DMS 273 (cell line): ENCODE results near the gene OPHN1.

ENCODE experiments used
- DNase-seq: peaks from one replicate; lab custom pipeline; 2025; ENCODE audit not compliant: unreplicated experiment; lab: John Stamatoyannopoulos, UW

Gene OPHN1

GRCh38 chrX:68254738-68255645 lies 178.3 kb downstream of the OPHN1 start:
- DNase-seq: no peak

GRCh38 chrX:68252664-68253063 lies 180.6 kb downstream of the OPHN1 start:
- no peak for DNase-seq

- DNase-seq: no peak
Observed at GRCh38 chrX:68249903-68250302, 183.4 kb downstream of the OPHN1 start.

GRCh38 chrX:68249401-68249831 lies 183.9 kb downstream of the OPHN1 start:
- no peak for DNase-seq

- peak; percentile 49 for DNase-seq
Observed at GRCh38 chrX:68238568-68238967, 194.7 kb downstream of the OPHN1 start.

GRCh38 chrX:68234171-68234910 lies 199.0 kb downstream of the OPHN1 start:
- no peak for DNase-seq

GRCh38 chrX:68232206-68232605 lies 201.1 kb downstream of the OPHN1 start:
- DNase-seq: no peak

- no peak for DNase-seq
Observed at GRCh38 chrX:68209008-68209407, 224.3 kb downstream of the OPHN1 start.

- DNase-seq: no peak
Observed at GRCh38 chrX:68204521-68205038, 228.7 kb downstream of the OPHN1 start.

GRCh38 chrX:68203646-68204045 lies 229.6 kb downstream of the OPHN1 start:
- DNase-seq: no peak

GRCh38 chrX:68203211-68203610 lies 230.1 kb downstream of the OPHN1 start:
- no peak for DNase-seq

- DNase-seq: peak; percentile 4
Observed at GRCh38 chrX:68199062-68199848, 234.0 kb downstream of the OPHN1 start.

GRCh38 chrX:68196939-68197791 lies 236.1 kb downstream of the OPHN1 start:
- peak; percentile 83 for DNase-seq

GRCh38 chrX:68195561-68195960 lies 237.7 kb downstream of the OPHN1 start:
- no peak for DNase-seq

- no peak for DNase-seq
Observed at GRCh38 chrX:68193786-68194185, 239.5 kb downstream of the OPHN1 start.

- no peak for DNase-seq
Observed at GRCh38 chrX:68193234-68193633, 240.1 kb downstream of the OPHN1 start.

- DNase-seq: no peak
Observed at GRCh38 chrX:68190799-68191198, 242.5 kb downstream of the OPHN1 start.

- DNase-seq: no peak
Observed at GRCh38 chrX:68186552-68187262, 246.6 kb downstream of the OPHN1 start.

- DNase-seq: no peak
Observed at GRCh38 chrX:68185161-68185560, 248.1 kb downstream of the OPHN1 start.
